PC-3 (cell line): ENCODE data around the gene GIGYF1.

Source experiments
- EZH2 ChIP-seq: fragments of 300-600 bp; sonication (generic); IDR thresholded peaks from one replicate; pipeline ENCODE4 v1.6.1; 2017; ENCODE audit warnings: antibody characterized with exemption, mild to moderate bottlenecking, low read length; ENCODE audit not compliant: unreplicated experiment
- TF ChIP-seq, protein P1 (sequence below): fragments of 300-600 bp; sonication (generic); conservative IDR thresholded peaks from 2 replicates; pipeline ENCODE4 v1.5.1; 2017; ENCODE audit warnings: antibody characterized with exemption, low read depth, mild to moderate bottlenecking, low read length

DNA sequence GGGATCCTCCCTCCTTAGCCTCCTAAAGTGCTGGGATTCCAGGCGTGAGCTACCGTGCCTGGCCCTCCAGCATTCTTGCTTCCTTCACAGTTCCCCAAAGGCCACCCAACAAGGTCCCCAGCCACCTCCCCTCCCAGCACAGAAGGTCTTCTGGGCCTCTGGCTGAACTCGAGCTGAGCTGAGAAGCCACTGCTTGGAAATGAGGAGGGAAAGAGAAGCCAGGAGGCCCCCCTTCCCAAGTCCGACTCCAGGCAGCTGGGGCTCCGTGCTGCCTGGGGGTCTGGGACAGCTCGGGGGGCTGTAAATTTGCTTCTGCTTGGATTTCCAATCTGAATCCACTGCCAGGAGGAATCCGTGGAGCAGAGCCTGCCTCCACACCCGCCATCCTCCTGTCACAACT lies 20.7 kb upstream of the GIGYF1 start:
- TF ChIP-seq, protein P1, sequence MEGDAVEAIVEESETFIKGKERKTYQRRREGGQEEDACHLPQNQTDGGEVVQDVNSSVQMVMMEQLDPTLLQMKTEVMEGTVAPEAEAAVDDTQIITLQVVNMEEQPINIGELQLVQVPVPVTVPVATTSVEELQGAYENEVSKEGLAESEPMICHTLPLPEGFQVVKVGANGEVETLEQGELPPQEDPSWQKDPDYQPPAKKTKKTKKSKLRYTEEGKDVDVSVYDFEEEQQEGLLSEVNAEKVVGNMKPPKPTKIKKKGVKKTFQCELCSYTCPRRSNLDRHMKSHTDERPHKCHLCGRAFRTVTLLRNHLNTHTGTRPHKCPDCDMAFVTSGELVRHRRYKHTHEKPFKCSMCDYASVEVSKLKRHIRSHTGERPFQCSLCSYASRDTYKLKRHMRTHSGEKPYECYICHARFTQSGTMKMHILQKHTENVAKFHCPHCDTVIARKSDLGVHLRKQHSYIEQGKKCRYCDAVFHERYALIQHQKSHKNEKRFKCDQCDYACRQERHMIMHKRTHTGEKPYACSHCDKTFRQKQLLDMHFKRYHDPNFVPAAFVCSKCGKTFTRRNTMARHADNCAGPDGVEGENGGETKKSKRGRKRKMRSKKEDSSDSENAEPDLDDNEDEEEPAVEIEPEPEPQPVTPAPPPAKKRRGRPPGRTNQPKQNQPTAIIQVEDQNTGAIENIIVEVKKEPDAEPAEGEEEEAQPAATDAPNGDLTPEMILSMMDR = no peak
- no peak for TF ChIP-seq EZH2
